Ureter (tissue), 1 donor: ENCODE results near the gene RCC2. TPM values are rescaled to one million over a fixed set of nuclear protein-coding genes. Genes with fewer than 3 reads are reported as not detected.

Source experiments
- DNase-seq: peaks from one replicate; pipeline ENCODE4 v3.0.0-alpha.2; 2020; ENCODE audit warnings: low spot score
- total RNA-seq: library from RNA; stranded (reverse); gene quantifications from one replicate; pipeline ENCODE4 v1.2.4, GENCODE V29; 2023
- donor health status: DM: yes; HTN: yes; CAD: no.

The RCC2 gene
- total RNA-seq, 1 donor from 2014 or later: 85.2 TPM

GRCh38 chr1:17442841-17443240 lies 3.4 kb upstream of the RCC2 start:
- no peak for DNase-seq

- DNase-seq: no peak
Observed at GRCh38 chr1:17441993-17442357, 2.5 kb upstream of the RCC2 start.

GRCh38 chr1:17441265-17441992 lies 2.0 kb upstream of the RCC2 start:
- DNase-seq: no peak

GRCh38 chr1:17440827-17441168 lies 1.3 kb upstream of the RCC2 start:
- no peak for DNase-seq

GRCh38 chr1:17440074-17440826 lies 773 bp upstream of the RCC2 start:
- no peak for DNase-seq

GRCh38 chr1:17438318-17439249 lies 893 bp downstream of the RCC2 start:
- DNase-seq: peak; percentile 76

- no peak for DNase-seq
Observed at GRCh38 chr1:17437580-17438317, 1.7 kb downstream of the RCC2 start.

- no peak for DNase-seq
Observed at GRCh38 chr1:17437260-17437579, 2.3 kb downstream of the RCC2 start.

- DNase-seq: no peak
Observed at GRCh38 chr1:17436380-17437174, 2.9 kb downstream of the RCC2 start.

GRCh38 chr1:17434601-17435000 lies 4.9 kb downstream of the RCC2 start:
- DNase-seq: no peak

- no peak for DNase-seq
Observed at GRCh38 chr1:17434016-17434415, 5.5 kb downstream of the RCC2 start.

- no peak for DNase-seq
Observed at GRCh38 chr1:17433261-17433660, 6.2 kb downstream of the RCC2 start.

- no peak for DNase-seq
Observed at GRCh38 chr1:17432412-17432811, 7.1 kb downstream of the RCC2 start.

- DNase-seq: no peak
Observed at GRCh38 chr1:17429183-17429582, 10.3 kb downstream of the RCC2 start.

GRCh38 chr1:17427696-17428660 lies 11.5 kb downstream of the RCC2 start:
- no peak for DNase-seq

GRCh38 chr1:17425806-17426600 lies 13.5 kb downstream of the RCC2 start:
- no peak for DNase-seq

GRCh38 chr1:17423781-17424245 lies 15.7 kb downstream of the RCC2 start:
- no peak for DNase-seq

- no peak for DNase-seq
Observed at GRCh38 chr1:17422461-17422860, 17.0 kb downstream of the RCC2 start.

- no peak for DNase-seq
Observed at GRCh38 chr1:17420391-17420918, 19.0 kb downstream of the RCC2 start.
